Muscle of leg (tissue), 16 donors: ENCODE measurements around the gene RPL36. TPM values are rescaled to one million over a fixed set of nuclear protein-coding genes. Genes with fewer than 3 reads are reported as not detected.

Source experiments
- DNase-seq: peaks from one replicate; pipeline ENCODE4 v3.0.0; 2013
- H3K27ac ChIP-seq: one replicate; pipeline ENCODE4 v1.5.1; 2013; ENCODE audit warnings: mild to moderate bottlenecking, low read length, control low read depth
- H3K27me3 ChIP-seq: one replicate; pipeline ENCODE4 v1.6.1; 2013; ENCODE audit warnings: low read length; ENCODE audit not compliant: control insufficient read depth, insufficient read depth
- H3K36me3 ChIP-seq: one replicate; pipeline ENCODE4 v1.6.1; 2013; ENCODE audit warnings: low read length; ENCODE audit not compliant: control insufficient read depth, insufficient read depth
- H3K4me1 ChIP-seq: one replicate; pipeline ENCODE4 v1.6.1; 2013; ENCODE audit warnings: low read length; ENCODE audit not compliant: control insufficient read depth, insufficient read depth
- H3K4me3 ChIP-seq: one replicate; pipeline ENCODE4 v1.5.1; 2013; ENCODE audit warnings: low read length, control low read depth
- H3K9me3 ChIP-seq: replicated peaks from 2 replicates; pipeline ENCODE4 v1.6.1; 2013; ENCODE audit warnings: low read depth, low read length; ENCODE audit not compliant: control insufficient read depth
- WGBS: methylation state at CpG from one replicate; pipeline ENCODE4 v1.1.5; 2013; ENCODE audit warnings: missing lambda C conversion rate; ENCODE audit not compliant: insufficient coverage; 5-methylcytosine and 5-hydroxymethylcytosine counted together
- long read RNA-seq, 11 donors: transcript quantifications; one replicate each; lab custom pipeline, GENCODE V29; 2026
- polyA plus RNA-seq, 8 donors: library from polyadenylated mRNA; unstranded; fragments of 120-200 nt; gene quantifications; one replicate each; pipeline versions ENCODE4 v1.2.1 to v1.2.3, GENCODE V29; 2013; ENCODE audit warnings: inconsistent platforms in 1 of 8, low replicate concordance in 1 of 8; ENCODE audit not compliant: insufficient read length in 8 of 8, insufficient read depth in 1 of 8
- total RNA-seq: library from RNA; stranded (reverse); fragments of 120-200 nt; gene quantifications from one replicate; pipeline ENCODE4 v1.2.4, GENCODE V29; 2013

The RPL36 gene
- total RNA-seq = 1,960 TPM
- polyA plus RNA-seq = 1,000 to 10,000 TPM; 1,213 to 1,750 (median 1,363) TPM
- long read RNA-seq, donor 1, transcript RPL36-202 (3 exons, 556 nt) = minor isoform, 112 of 511 reads
- long read RNA-seq, donor 1, transcript RPL36-201 (4 exons, 707 nt) = major isoform, 377 of 511 reads
- long read RNA-seq, donor 1, partial matches to known transcripts = 12 of 511 reads
- long read RNA-seq, donor 1, other reads (novel, unspliced or antisense) = 6 of 511 reads
- long read RNA-seq, donor 2, transcript RPL36-201 (4 exons, 707 nt) = major isoform, 105 of 144 reads
- long read RNA-seq, donor 2, transcript RPL36-202 (3 exons, 556 nt) = minor isoform, 27 of 144 reads
- long read RNA-seq, donor 2, transcript RPL36-208 (2 exons, 907 nt) = minor isoform, 6 of 144 reads
- long read RNA-seq, donor 2, partial matches to known transcripts = 5 of 144 reads
- long read RNA-seq, donor 2, other reads (novel, unspliced or antisense) = 0 of 144 reads
- long read RNA-seq, donor 3, transcript RPL36-202 (3 exons, 556 nt) = minor isoform, 132 of 826 reads
- long read RNA-seq, donor 3, transcript RPL36-204 (3 exons, 452 nt) = minor isoform, 6 of 826 reads
- long read RNA-seq, donor 3, transcript RPL36-201 (4 exons, 707 nt) = major isoform, 643 of 826 reads
- long read RNA-seq, donor 3, partial matches to known transcripts = 18 of 826 reads
- long read RNA-seq, donor 3, other reads (novel, unspliced or antisense) = 23 of 826 reads
- long read RNA-seq, donor 4, transcript RPL36-204 (3 exons, 452 nt) = minor isoform, 7 of 750 reads
- long read RNA-seq, donor 4, transcript RPL36-201 (4 exons, 707 nt) = major isoform, 587 of 750 reads
- long read RNA-seq, donor 4, transcript RPL36-202 (3 exons, 556 nt) = minor isoform, 122 of 750 reads
- long read RNA-seq, donor 4, partial matches to known transcripts = 20 of 750 reads
- long read RNA-seq, donor 4, other reads (novel, unspliced or antisense) = 11 of 750 reads
- long read RNA-seq, donor 5, transcript RPL36-201 (4 exons, 707 nt) = major isoform, 1,541 of 1,938 reads
- long read RNA-seq, donor 5, transcript RPL36-202 (3 exons, 556 nt) = minor isoform, 190 of 1,938 reads
- long read RNA-seq, donor 5, transcript RPL36-204 (3 exons, 452 nt) = minor isoform, 19 of 1,938 reads
- long read RNA-seq, donor 5, partial matches to known transcripts = 82 of 1,938 reads
- long read RNA-seq, donor 5, other reads (novel, unspliced or antisense) = 103 of 1,938 reads
- long read RNA-seq, donor 6, transcript RPL36-202 (3 exons, 556 nt) = minor isoform, 264 of 2,006 reads
- long read RNA-seq, donor 6, transcript RPL36-201 (4 exons, 707 nt) = major isoform, 1,575 of 2,006 reads
- long read RNA-seq, donor 6, transcript RPL36-204 (3 exons, 452 nt) = minor isoform, 8 of 2,006 reads
- long read RNA-seq, donor 6, transcript RPL36-208 (2 exons, 907 nt) = minor isoform, 19 of 2,006 reads
- long read RNA-seq, donor 6, partial matches to known transcripts = 78 of 2,006 reads
- long read RNA-seq, donor 6, other reads (novel, unspliced or antisense) = 62 of 2,006 reads
- long read RNA-seq, donor 7, transcript RPL36-201 (4 exons, 707 nt) = major isoform, 1,231 of 1,532 reads
- long read RNA-seq, donor 7, transcript RPL36-204 (3 exons, 452 nt) = minor isoform, 8 of 1,532 reads
- long read RNA-seq, donor 7, transcript RPL36-208 (2 exons, 907 nt) = minor isoform, 7 of 1,532 reads
- long read RNA-seq, donor 7, transcript RPL36-202 (3 exons, 556 nt) = minor isoform, 172 of 1,532 reads
- long read RNA-seq, donor 7, partial matches to known transcripts = 55 of 1,532 reads
- long read RNA-seq, donor 7, other reads (novel, unspliced or antisense) = 59 of 1,532 reads
- long read RNA-seq, donor 8, transcript RPL36-201 (4 exons, 707 nt) = major isoform, 904 of 1,190 reads
- long read RNA-seq, donor 8, transcript RPL36-204 (3 exons, 452 nt) = minor isoform, 19 of 1,190 reads
- long read RNA-seq, donor 8, transcript RPL36-208 (2 exons, 907 nt) = minor isoform, 24 of 1,190 reads
- long read RNA-seq, donor 8, transcript RPL36-202 (3 exons, 556 nt) = minor isoform, 165 of 1,190 reads
- long read RNA-seq, donor 8, partial matches to known transcripts = 47 of 1,190 reads
- long read RNA-seq, donor 8, other reads (novel, unspliced or antisense) = 31 of 1,190 reads
- long read RNA-seq, donor 9, transcript RPL36-202 (3 exons, 556 nt) = minor isoform, 161 of 1,163 reads
- long read RNA-seq, donor 9, transcript RPL36-201 (4 exons, 707 nt) = major isoform, 925 of 1,163 reads
- long read RNA-seq, donor 9, transcript RPL36-204 (3 exons, 452 nt) = minor isoform, 10 of 1,163 reads
- long read RNA-seq, donor 9, partial matches to known transcripts = 40 of 1,163 reads
- long read RNA-seq, donor 9, other reads (novel, unspliced or antisense) = 26 of 1,163 reads
- long read RNA-seq, donor 10, transcript RPL36-201 (4 exons, 707 nt) = major isoform, 1,144 of 1,593 reads
- long read RNA-seq, donor 10, transcript RPL36-202 (3 exons, 556 nt) = minor isoform, 305 of 1,593 reads
- long read RNA-seq, donor 10, transcript RPL36-204 (3 exons, 452 nt) = minor isoform, 16 of 1,593 reads
- long read RNA-seq, donor 10, transcript RPL36-208 (2 exons, 907 nt) = minor isoform, 13 of 1,593 reads
- long read RNA-seq, donor 10, partial matches to known transcripts = 66 of 1,593 reads
- long read RNA-seq, donor 10, other reads (novel, unspliced or antisense) = 49 of 1,593 reads
- long read RNA-seq, donor 11, transcript RPL36-208 (2 exons, 907 nt) = minor isoform, 7 of 1,470 reads
- long read RNA-seq, donor 11, transcript RPL36-204 (3 exons, 452 nt) = minor isoform, 12 of 1,470 reads
- long read RNA-seq, donor 11, transcript RPL36-201 (4 exons, 707 nt) = major isoform, 1,204 of 1,470 reads
- long read RNA-seq, donor 11, transcript RPL36-202 (3 exons, 556 nt) = minor isoform, 172 of 1,470 reads
- long read RNA-seq, donor 11, partial matches to known transcripts = 44 of 1,470 reads
- long read RNA-seq, donor 11, other reads (novel, unspliced or antisense) = 31 of 1,470 reads

GRCh38 chr19:5690125-5690954, at the start of gene RPL36:
RPL36 (plus strand) TSS chr19:5690295; CDS start chr19:5690508, 213 bp downstream.
- no peaks in the 10 kb centered on the region for H3K27me3 ChIP-seq
- H3K9me3 ChIP-seq = no peaks in the 10 kb centered on the region
- peak within 1 kb of the TSS; percentile 97 for H3K27ac ChIP-seq
- peaks cover 39% of the 10 kb centered on the region for H3K36me3 ChIP-seq
- H3K4me1 ChIP-seq = peaks cover 60% of the 10 kb centered on the region
- peak within 1 kb of the TSS; percentile 90 for H3K4me3 ChIP-seq
- WGBS = 1% methylated on average over 63 of the region's 73 CpGs
- DNase-seq = peak; percentile 98

- Histone ChIP-seq H3K36me3 (peaks cover 47% of the 10 kb centered on the region), H3K4me3 (no peak overlapping the region), H3K4me1 (no peaks in the 10 kb centered on the region), H3K27me3 (no peaks in the 10 kb centered on the region), H3K9me3 (no peaks in the 10 kb centered on the region), H3K27ac (no peak overlapping the region)
- DNase-seq = no peak
- 77% methylated on average over 2 of the region's 4 CpGs for WGBS
These were observed 48.9 kb upstream of the RPL36 start for GRCh38 chr19:5641171-5641570.

- H3K27me3 ChIP-seq = no peaks in the 10 kb centered on the region
- WGBS = 86% methylated on average over 2 of the region's 2 CpGs
- no peak for DNase-seq
- no peak overlapping the region for H3K4me3 ChIP-seq
- H3K9me3 ChIP-seq = no peaks in the 10 kb centered on the region
- H3K4me1 ChIP-seq = no peaks in the 10 kb centered on the region
- H3K36me3 ChIP-seq = peaks cover 57% of the 10 kb centered on the region
- H3K27ac ChIP-seq = no peak overlapping the region
These were observed 47.9 kb upstream of the RPL36 start for GRCh38 chr19:5642204-5642603.

- no peaks in the 10 kb centered on the region for H3K9me3 ChIP-seq
- H3K4me1 ChIP-seq = no peaks in the 10 kb centered on the region
- 88% methylated on average over 2 of the region's 4 CpGs for WGBS
- no peak for DNase-seq
- no peak overlapping the region for H3K27ac ChIP-seq
- no peaks in the 10 kb centered on the region for H3K27me3 ChIP-seq
- H3K36me3 ChIP-seq = peaks cover 63% of the 10 kb centered on the region
- no peak overlapping the region for H3K4me3 ChIP-seq
These were observed 47.0 kb upstream of the RPL36 start for GRCh38 chr19:5643060-5643459.

- H3K27ac ChIP-seq = no peak overlapping the region
- peaks cover 69% of the 10 kb centered on the region for H3K36me3 ChIP-seq
- no peaks in the 10 kb centered on the region for H3K9me3 ChIP-seq
- no peak for DNase-seq
- no peaks in the 10 kb centered on the region for H3K27me3 ChIP-seq
- no peaks in the 10 kb centered on the region for H3K4me1 ChIP-seq
- H3K4me3 ChIP-seq = no peak overlapping the region
- WGBS = no CpG with 5 or more reads among the region's 2 CpGs
These were observed 46.1 kb upstream of the RPL36 start for GRCh38 chr19:5644037-5644436.

GRCh38 chr19:5645409-5645808, 44.7 kb upstream of the RPL36 start:
- no CpG with 5 or more reads among the region's 5 CpGs for WGBS
- H3K27me3 ChIP-seq = no peaks in the 10 kb centered on the region
- H3K4me1 ChIP-seq = no peaks in the 10 kb centered on the region
- DNase-seq = no peak
- no peak overlapping the region for H3K4me3 ChIP-seq
- no peak overlapping the region for H3K27ac ChIP-seq
- no peaks in the 10 kb centered on the region for H3K9me3 ChIP-seq
- peaks cover 78% of the 10 kb centered on the region for H3K36me3 ChIP-seq

GRCh38 chr19:5646703-5647102, 43.4 kb upstream of the RPL36 start:
- 90% methylated on average over 2 of the region's 4 CpGs for WGBS

More at GRCh38 chr19:5646703-5647102, 43.4 kb upstream of the RPL36 start:
- H3K36me3 ChIP-seq = peaks cover 84% of the 10 kb centered on the region
- H3K4me1 ChIP-seq = no peaks in the 10 kb centered on the region
- DNase-seq = no peak
- H3K4me3 ChIP-seq = no peak overlapping the region
- no peaks in the 10 kb centered on the region for H3K27me3 ChIP-seq
- H3K27ac ChIP-seq = no peak overlapping the region
- no peaks in the 10 kb centered on the region for H3K9me3 ChIP-seq
